Measurements from ENCODE around the gene ADAMTS2.

ADAMTS2 gene

DNA sequence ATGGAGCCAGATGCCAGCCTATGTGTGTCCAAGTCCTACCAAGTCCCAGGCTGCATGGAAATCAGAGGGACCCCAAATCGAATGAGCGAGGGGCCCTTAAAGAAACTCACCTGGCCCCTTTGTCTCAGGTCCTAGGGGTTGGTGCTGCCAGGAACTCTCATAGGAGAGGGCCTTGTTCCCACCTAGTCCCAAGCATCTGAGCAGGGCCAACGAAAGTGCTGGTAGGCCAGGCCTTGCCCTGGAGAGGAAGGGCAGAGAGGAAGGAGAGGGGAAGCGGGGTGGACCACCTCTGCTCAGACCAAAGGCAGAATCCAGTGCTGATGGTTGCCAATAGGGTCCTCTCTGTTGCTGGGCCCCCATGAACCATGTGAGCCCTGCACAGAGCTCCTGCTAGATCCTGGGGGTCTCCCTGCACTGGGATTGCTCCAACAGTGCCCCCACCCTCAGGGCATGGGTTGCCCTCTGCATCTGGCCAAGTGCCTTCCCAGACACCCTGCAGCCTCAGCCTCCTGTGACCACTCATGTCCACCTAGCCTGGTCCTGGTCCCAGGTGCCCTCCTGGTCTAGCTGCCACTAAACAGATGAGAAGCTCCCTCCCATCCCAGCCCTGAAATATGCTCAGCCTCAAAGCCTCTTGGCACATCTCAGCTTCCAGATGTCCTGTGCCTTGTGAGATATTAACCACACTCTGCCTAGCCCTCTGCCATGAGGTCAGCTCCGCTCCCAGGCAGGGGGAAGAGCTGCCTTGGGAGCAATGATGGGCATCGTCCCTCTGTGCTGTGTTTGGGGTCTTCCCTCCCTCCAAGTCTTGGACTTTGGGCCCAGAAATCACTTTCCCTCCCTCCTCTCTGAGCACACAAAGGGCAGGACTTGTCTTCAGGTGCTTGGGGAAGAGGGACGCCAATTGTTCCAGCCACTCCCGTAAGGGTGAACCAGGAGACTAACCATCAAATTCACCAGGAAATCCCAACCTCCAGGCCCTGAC lies 109.6 kb downstream of the ADAMTS2 start:
- Histone ChIP-seq H3K9ac (no peak overlapping the region), H3K9me3 (ENCODE audit: control insufficient read depth, low read length) (no peaks in the 10 kb centered on the region), H3K36me3 (ENCODE audit: control insufficient read depth, insufficient read depth, low read length) (no peaks in the 10 kb centered on the region), H2AFZ (no peak overlapping the region), H3K4me3 (ENCODE audit: low read depth, low read length) (no peak overlapping the region), H3K27me3 (ENCODE audit: control insufficient read depth, insufficient read depth, low read length) (no peaks in the 10 kb centered on the region), H3K4me2 (ENCODE audit: low read length) (no peak overlapping the region), H3K4me1 (no peaks in the 10 kb centered on the region), H3K27ac (no peak overlapping the region), H3K79me2 (no peaks in the 10 kb centered on the region)
- TF ChIP-seq, protein P1, sequence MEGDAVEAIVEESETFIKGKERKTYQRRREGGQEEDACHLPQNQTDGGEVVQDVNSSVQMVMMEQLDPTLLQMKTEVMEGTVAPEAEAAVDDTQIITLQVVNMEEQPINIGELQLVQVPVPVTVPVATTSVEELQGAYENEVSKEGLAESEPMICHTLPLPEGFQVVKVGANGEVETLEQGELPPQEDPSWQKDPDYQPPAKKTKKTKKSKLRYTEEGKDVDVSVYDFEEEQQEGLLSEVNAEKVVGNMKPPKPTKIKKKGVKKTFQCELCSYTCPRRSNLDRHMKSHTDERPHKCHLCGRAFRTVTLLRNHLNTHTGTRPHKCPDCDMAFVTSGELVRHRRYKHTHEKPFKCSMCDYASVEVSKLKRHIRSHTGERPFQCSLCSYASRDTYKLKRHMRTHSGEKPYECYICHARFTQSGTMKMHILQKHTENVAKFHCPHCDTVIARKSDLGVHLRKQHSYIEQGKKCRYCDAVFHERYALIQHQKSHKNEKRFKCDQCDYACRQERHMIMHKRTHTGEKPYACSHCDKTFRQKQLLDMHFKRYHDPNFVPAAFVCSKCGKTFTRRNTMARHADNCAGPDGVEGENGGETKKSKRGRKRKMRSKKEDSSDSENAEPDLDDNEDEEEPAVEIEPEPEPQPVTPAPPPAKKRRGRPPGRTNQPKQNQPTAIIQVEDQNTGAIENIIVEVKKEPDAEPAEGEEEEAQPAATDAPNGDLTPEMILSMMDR (IDR thresholded peaks at IDR 0.05) = no peak

DNA sequence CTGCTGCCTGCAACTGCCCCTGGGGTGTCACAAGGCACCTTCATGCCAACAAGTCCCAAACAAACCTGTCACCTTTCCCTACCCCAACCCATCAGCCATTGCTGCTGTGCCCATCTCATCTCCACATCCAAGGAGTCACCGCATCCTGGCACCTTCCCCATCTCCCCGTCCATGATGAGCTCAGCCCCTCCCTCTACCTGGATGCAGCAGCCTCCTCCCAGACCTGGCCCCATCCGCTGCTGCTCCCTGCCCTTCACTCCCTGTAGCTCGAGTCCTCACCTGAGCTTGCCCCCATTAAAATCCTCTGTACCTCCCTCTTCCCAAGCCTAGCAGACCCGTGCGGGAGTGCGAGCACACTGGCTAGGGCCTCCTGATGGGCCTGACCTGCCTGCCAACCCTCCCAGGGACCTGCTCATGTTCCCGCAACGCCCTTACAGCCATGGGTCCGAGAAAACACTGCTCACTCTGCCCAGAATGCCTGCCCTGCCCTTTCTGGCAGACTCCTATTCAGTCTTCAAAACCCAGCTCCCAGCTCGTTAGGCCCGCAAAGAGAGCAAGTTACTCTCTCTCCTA lies 110.6 kb downstream of the ADAMTS2 start:
- no peak overlapping the region for H3K4me3 ChIP-seq (ENCODE audit: low read depth, low read length)
- H3K79me2 ChIP-seq = no peaks in the 10 kb centered on the region
- H3K9ac ChIP-seq = no peak overlapping the region
- TF ChIP-seq, protein P1 (IDR thresholded peaks at IDR 0.05) = no peak
- H3K4me2 ChIP-seq (ENCODE audit: low read length) = no peak overlapping the region
- no peaks in the 10 kb centered on the region for H3K36me3 ChIP-seq (ENCODE audit: control insufficient read depth, insufficient read depth, low read length)
- H2AFZ ChIP-seq = no peak overlapping the region
- no peak overlapping the region for H3K27ac ChIP-seq
- H3K27me3 ChIP-seq (ENCODE audit: control insufficient read depth, insufficient read depth, low read length) = no peaks in the 10 kb centered on the region
- H3K9me3 ChIP-seq (ENCODE audit: control insufficient read depth, low read length) = no peaks in the 10 kb centered on the region
- no peaks in the 10 kb centered on the region for H3K4me1 ChIP-seq

DNA sequence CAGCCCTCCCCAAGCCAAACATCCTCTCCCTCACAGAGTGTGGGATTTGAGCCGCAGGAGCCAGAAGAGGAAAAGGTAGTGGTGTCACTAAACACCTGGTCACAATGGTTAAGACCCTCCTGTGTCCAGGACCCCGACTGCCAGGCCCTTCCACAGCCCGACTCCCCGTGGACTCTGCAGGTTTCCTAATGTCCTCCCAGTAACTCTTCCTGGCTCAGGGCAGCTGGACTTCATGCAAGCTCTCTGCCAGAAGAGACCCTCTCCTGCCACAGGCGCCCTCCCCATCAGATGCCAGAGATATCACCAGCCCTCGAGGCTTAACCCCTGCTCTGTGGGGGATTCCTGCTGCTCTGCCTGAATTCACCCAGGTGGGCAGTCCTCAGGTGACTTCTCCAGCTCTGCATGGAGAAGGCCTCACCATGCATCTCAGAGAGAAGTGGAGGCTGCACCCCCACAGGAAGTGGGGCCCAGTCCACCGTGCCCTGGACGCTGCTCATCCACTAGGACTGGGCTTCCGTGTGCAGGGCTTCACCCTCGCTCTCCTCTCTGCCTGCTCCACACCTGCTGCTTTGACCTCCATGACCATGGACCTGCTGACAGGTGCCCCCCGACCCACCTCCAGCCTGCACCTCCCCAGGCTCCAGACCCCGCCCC lies 111.2 kb downstream of the ADAMTS2 start:
- no peaks in the 10 kb centered on the region for H3K27me3 ChIP-seq (ENCODE audit: control insufficient read depth, insufficient read depth, low read length)
- no peaks in the 10 kb centered on the region for H3K4me1 ChIP-seq
- no peak overlapping the region for H3K4me3 ChIP-seq (ENCODE audit: low read depth, low read length)
- H3K36me3 ChIP-seq (ENCODE audit: control insufficient read depth, insufficient read depth, low read length) = no peaks in the 10 kb centered on the region
- no peak overlapping the region for H3K27ac ChIP-seq
- TF ChIP-seq, protein P1 (IDR thresholded peaks at IDR 0.05) = no peak
- H2AFZ ChIP-seq = no peak overlapping the region
- H3K9ac ChIP-seq = no peak overlapping the region
- no peak overlapping the region for H3K4me2 ChIP-seq (ENCODE audit: low read length)
- H3K9me3 ChIP-seq (ENCODE audit: control insufficient read depth, low read length) = no peaks in the 10 kb centered on the region
- no peaks in the 10 kb centered on the region for H3K79me2 ChIP-seq

DNA sequence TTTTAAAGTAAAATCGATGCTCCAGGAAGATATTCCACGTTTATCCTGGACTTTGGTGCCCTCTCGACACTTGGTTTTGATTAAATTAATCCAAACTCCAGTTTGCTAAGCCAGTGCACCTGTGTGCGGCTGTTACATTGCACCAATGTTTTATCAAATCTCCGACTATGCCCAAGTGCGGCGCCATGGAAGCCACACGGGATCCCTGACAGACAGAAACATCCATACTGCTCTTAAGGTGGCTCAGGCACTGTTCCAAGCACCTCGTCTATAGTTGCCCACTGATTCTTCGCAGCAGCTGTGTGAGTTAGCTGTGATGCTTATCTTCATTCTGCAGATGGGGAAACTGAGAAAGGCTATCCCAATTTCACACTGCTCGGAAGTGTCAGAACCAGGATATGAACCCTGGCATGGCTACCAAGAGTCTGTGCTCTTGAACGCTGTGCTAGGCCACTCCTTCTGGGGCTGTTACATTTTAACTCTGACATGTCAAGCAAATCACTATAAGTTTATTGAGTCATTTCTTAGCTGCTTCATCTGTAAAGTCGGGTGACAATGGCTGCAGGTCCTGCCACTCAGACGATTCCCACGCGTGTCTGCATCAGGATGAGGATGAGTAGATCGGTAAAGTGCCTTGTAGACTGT lies 113.0 kb downstream of the ADAMTS2 start:
- Histone ChIP-seq H3K79me2 (no peaks in the 10 kb centered on the region), H3K4me3 (ENCODE audit: low read depth, low read length) (no peak overlapping the region), H3K9me3 (ENCODE audit: control insufficient read depth, low read length) (no peaks in the 10 kb centered on the region), H3K4me2 (ENCODE audit: low read length) (no peak overlapping the region), H2AFZ (no peak overlapping the region), H3K4me1 (no peaks in the 10 kb centered on the region), H3K27me3 (ENCODE audit: control insufficient read depth, insufficient read depth, low read length) (no peaks in the 10 kb centered on the region), H3K36me3 (ENCODE audit: control insufficient read depth, insufficient read depth, low read length) (no peaks in the 10 kb centered on the region), H3K27ac (no peak overlapping the region), H3K9ac (no peak overlapping the region)
- TF ChIP-seq, protein P1 (IDR thresholded peaks at IDR 0.05) = no peak
